NCI-H1436 treated with DMSO at 0.1 percent for 48 hours (cell line): ENCODE measurements around the gene DTX4.
"Not testable (repeated sequence)": the region's sequence is repeated elsewhere in the genome, so short reads cannot be mapped to it uniquely, and the experiment has no call there.

Experiments used
- DNase-seq: peaks from one replicate; lab custom pipeline; 2025; lab: John Stamatoyannopoulos, UW

The DTX4 gene

GRCh38 chr11:59171508-59172322 is at the start of gene DTX4:
Gene DTX4, plus strand, starts transcription at chr11:59172132. Its CDS starts 464 bp downstream, at chr11:59172596.
- peak; percentile 40 for DNase-seq

- DNase-seq: no peak
These were observed 36.1 kb upstream of the DTX4 start for GRCh38 chr11:59135648-59136461.

GRCh38 chr11:59136551-59136950 is 35.4 kb upstream of the DTX4 start:
- not testable (repeated sequence) for DNase-seq

- DNase-seq: no peak
These were observed 34.7 kb upstream of the DTX4 start for GRCh38 chr11:59137190-59137589.

GRCh38 chr11:59138643-59139042 is 33.3 kb upstream of the DTX4 start:
- DNase-seq: no peak

- no peak for DNase-seq
These were observed 30.7 kb upstream of the DTX4 start for GRCh38 chr11:59141191-59141590.

- no peak for DNase-seq
These were observed 30.1 kb upstream of the DTX4 start for GRCh38 chr11:59141673-59142460.

- peak; percentile 46 for DNase-seq
These were observed 29.1 kb upstream of the DTX4 start, which contains the start of gene FAM111A for GRCh38 chr11:59142530-59143507. Gene FAM111A, plus strand, starts transcription at chr11:59142856. Its CDS starts 6,017 bp downstream, at chr11:59148873.

- no peak for DNase-seq
These were observed 27.8 kb upstream of the DTX4 start for GRCh38 chr11:59144096-59144495.

GRCh38 chr11:59144579-59145345 is 27.2 kb upstream of the DTX4 start:
- peak; percentile 47 for DNase-seq

- DNase-seq: no peak
These were observed 26.4 kb upstream of the DTX4 start for GRCh38 chr11:59145534-59145933.

- no peak for DNase-seq
These were observed 20.2 kb upstream of the DTX4 start for GRCh38 chr11:59151761-59152160.

GRCh38 chr11:59152312-59152951 is 19.5 kb upstream of the DTX4 start:
- DNase-seq: no peak

- no peak for DNase-seq
These were observed 17.3 kb upstream of the DTX4 start for GRCh38 chr11:59154610-59155009.

GRCh38 chr11:59157433-59157832 is 14.5 kb upstream of the DTX4 start:
- DNase-seq: no peak

- peak; percentile 5 for DNase-seq
These were observed 13.5 kb upstream of the DTX4 start for GRCh38 chr11:59158206-59159068.

- DNase-seq: no peak
These were observed 7.9 kb upstream of the DTX4 start for GRCh38 chr11:59164028-59164427.

GRCh38 chr11:59172345-59173079 is 580 bp downstream of the DTX4 start:
- no peak for DNase-seq
